Measurements from ENCODE around the gene PLA2G4D.

DNA sequence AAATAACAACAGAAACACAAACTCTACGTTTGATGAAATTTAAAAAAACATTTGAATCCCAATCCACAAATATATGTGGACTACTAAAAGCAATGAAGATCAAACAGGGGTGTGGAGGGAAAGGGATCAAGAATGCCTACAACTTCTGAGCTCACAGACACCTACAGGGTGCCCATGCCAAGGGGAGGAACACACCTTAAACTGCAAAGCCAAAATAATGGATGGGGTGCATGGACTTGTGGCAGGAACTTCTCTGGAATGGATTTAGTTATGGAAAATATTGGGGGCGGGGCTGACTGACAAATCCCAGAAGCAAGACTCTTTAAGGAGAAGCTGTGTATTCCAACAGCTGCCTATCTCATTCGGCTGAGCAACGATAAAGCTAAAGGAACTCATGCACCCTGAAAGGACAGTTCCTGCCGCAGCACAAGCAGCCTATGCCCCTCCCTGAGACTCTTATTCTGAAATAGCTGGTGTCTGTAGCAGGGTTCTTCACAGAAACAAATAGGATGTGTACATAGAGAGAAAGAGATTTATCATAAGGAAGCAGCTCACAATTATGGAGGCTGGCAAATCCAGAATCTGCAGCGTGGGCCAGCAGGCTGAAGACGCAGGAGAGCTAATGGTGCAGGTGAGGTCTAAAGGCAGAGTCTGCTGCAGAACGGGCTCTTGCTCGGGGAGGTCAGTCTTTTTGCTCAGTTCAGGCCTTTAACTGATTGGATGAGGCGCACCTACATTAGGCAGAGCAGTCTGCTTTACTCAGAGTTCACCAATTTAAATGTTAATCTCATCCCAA lies 24.5 kb upstream of the PLA2G4D start:
- TF ChIP-seq, protein P1, sequence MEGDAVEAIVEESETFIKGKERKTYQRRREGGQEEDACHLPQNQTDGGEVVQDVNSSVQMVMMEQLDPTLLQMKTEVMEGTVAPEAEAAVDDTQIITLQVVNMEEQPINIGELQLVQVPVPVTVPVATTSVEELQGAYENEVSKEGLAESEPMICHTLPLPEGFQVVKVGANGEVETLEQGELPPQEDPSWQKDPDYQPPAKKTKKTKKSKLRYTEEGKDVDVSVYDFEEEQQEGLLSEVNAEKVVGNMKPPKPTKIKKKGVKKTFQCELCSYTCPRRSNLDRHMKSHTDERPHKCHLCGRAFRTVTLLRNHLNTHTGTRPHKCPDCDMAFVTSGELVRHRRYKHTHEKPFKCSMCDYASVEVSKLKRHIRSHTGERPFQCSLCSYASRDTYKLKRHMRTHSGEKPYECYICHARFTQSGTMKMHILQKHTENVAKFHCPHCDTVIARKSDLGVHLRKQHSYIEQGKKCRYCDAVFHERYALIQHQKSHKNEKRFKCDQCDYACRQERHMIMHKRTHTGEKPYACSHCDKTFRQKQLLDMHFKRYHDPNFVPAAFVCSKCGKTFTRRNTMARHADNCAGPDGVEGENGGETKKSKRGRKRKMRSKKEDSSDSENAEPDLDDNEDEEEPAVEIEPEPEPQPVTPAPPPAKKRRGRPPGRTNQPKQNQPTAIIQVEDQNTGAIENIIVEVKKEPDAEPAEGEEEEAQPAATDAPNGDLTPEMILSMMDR (IDR thresholded peaks at IDR 0.05) = no peak
- TF ChIP-seq POLR2AphosphoS5 (IDR thresholded peaks at IDR 0.05; ENCODE audit: low read depth, low read length) (no peak), SIN3A (IDR thresholded peaks at IDR 0.05; ENCODE audit: borderline replicate concordance, insufficient read depth, low read depth, low read length) (no peak)
- TF ChIP-seq, protein P2, sequence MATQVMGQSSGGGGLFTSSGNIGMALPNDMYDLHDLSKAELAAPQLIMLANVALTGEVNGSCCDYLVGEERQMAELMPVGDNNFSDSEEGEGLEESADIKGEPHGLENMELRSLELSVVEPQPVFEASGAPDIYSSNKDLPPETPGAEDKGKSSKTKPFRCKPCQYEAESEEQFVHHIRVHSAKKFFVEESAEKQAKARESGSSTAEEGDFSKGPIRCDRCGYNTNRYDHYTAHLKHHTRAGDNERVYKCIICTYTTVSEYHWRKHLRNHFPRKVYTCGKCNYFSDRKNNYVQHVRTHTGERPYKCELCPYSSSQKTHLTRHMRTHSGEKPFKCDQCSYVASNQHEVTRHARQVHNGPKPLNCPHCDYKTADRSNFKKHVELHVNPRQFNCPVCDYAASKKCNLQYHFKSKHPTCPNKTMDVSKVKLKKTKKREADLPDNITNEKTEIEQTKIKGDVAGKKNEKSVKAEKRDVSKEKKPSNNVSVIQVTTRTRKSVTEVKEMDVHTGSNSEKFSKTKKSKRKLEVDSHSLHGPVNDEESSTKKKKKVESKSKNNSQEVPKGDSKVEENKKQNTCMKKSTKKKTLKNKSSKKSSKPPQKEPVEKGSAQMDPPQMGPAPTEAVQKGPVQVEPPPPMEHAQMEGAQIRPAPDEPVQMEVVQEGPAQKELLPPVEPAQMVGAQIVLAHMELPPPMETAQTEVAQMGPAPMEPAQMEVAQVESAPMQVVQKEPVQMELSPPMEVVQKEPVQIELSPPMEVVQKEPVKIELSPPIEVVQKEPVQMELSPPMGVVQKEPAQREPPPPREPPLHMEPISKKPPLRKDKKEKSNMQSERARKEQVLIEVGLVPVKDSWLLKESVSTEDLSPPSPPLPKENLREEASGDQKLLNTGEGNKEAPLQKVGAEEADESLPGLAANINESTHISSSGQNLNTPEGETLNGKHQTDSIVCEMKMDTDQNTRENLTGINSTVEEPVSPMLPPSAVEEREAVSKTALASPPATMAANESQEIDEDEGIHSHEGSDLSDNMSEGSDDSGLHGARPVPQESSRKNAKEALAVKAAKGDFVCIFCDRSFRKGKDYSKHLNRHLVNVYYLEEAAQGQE (IDR thresholded peaks at IDR 0.05; ENCODE audit: insufficient read depth in 1 of 2, low read depth in 2 of 2, low read length in 1 of 2) = no peak
